ENCODE data around the gene FAM83G.

FAM83G gene

GRCh38 chr17:18976201-18976600, 28.4 kb downstream of the FAM83G start:
- no peak for TF ChIP-seq ZNF274 (IDR thresholded peaks at IDR 0.05; ENCODE audit: low read depth, low read length)

DNA sequence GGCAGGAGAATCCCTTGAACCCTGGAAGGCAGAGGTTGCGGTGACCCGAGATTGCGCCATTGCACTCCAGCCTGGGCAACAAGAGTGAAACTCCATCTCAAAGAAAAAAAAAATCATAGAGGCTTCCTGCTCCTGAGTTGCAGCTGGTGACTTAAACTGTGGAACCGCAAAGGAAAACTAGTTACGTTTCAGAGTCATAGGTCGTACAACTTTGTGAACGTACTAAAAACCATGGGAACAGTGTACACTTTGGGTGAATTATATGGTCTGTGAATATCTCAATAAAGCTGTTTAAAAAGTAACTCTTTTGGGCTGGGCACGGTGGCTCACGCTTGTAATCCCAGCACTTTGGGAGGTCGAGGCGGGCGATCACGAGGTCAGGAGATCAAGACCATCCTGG, 29.0 kb downstream of the FAM83G start:
- no peak for TF ChIP-seq ZNF274 (IDR thresholded peaks at IDR 0.05; ENCODE audit: low read depth, low read length)
- no peak overlapping the region for H3K4me3 ChIP-seq (ENCODE audit: low read length)

More at GRCh38 chr17:18976201-18976600, 28.4 kb downstream of the FAM83G start:
- H3K4me3 ChIP-seq (ENCODE audit: low read length), result no peak overlapping the region

GRCh38 chr17:18974407-18975149, 30.0 kb downstream of the FAM83G start:
- H3K4me3 ChIP-seq (ENCODE audit: low read length), result no peak overlapping the region
- TF ChIP-seq ZNF274 (IDR thresholded peaks at IDR 0.05; ENCODE audit: low read depth, low read length), result no peak

GRCh38 chr17:18971801-18972200, 32.8 kb downstream of the FAM83G start:
- TF ChIP-seq ZNF274 (IDR thresholded peaks at IDR 0.05; ENCODE audit: low read depth, low read length), result no peak
- no peak overlapping the region for H3K4me3 ChIP-seq (ENCODE audit: low read length)

DNA sequence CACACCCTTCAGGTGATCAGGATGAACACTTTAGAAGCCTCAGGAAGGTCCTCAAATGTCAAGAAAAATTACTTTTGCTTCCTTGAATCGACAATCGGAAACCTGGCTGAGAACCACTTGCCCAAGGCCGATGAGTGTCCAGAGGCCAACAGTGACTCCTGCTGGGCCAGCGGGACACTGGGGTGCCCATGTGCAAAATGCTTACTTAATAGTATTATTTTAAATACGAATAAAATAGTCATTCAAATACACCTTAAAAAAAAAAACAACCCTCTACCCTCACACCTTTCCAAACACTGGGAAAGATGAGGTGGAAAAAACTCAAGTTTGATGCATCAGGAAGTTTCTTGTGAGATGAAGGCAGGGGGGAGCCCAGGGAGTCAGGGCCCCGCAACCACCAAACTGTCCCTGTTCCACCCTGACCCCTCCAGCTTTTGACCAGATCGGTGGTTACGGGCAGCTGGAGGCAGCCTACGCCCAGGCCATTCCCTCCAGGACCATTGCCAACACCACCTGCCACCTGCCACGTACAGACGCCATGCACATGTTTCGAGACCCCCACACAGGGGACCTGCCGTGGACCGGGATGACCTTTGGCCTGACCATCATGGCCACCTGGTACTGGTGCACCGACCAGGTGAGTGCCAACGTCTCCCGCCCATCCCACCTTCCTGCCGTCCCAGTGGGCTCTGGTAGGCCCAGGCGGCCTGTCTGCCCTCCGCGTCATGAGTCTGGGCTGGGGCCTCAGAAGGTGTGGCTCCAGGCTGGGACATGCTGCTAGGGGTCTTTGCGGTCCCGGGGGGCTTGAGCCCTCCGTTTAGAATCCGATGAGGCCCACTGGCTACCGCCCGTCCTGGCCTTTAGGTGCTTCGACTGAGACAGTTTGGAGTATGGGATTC, 33.7 kb downstream of the FAM83G start:
- no peak overlapping the region for H3K4me3 ChIP-seq (ENCODE audit: low read length)
- TF ChIP-seq ZNF274 (IDR thresholded peaks at IDR 0.05; ENCODE audit: low read depth, low read length), result no peak

GRCh38 chr17:18968945-18969887, 35.3 kb downstream of the FAM83G start:
- no peak overlapping the region for H3K4me3 ChIP-seq (ENCODE audit: low read length)
- no peak for TF ChIP-seq ZNF274 (IDR thresholded peaks at IDR 0.05; ENCODE audit: low read depth, low read length)

- no peak for TF ChIP-seq ZNF274 (IDR thresholded peaks at IDR 0.05; ENCODE audit: low read depth, low read length)
These were observed 36.2 kb downstream of the FAM83G start for GRCh38 chr17:18968345-18968744.

DNA sequence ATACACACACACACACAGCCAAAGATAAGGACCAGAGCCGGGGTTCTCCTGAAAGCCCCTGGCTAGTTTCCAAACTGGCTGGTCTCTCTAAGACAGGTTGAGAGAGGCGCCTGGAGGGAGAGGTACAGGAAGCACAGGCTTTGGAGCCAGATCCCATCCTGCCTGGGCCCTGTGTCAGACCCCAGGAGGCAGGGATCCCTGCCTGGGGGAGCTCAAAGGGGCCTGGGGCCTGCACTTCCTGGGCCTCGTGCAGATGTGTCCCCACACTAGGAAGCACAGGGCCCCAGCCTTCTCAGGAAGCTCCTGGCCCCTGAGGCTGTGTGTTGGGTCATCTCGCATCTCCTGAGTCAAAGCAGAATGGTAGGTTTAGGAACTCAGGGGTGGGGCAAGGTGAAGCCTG, 36.6 kb downstream of the FAM83G start:
- TF ChIP-seq ZNF274 (IDR thresholded peaks at IDR 0.05; ENCODE audit: low read depth, low read length), result no peak
- H3K4me3 ChIP-seq (ENCODE audit: low read length), result no peak overlapping the region

More at GRCh38 chr17:18968345-18968744, 36.2 kb downstream of the FAM83G start:
- no peak overlapping the region for H3K4me3 ChIP-seq (ENCODE audit: low read length)

- no peak for TF ChIP-seq ZNF274 (IDR thresholded peaks at IDR 0.05; ENCODE audit: low read depth, low read length)
- no peak overlapping the region for H3K4me3 ChIP-seq (ENCODE audit: low read length)
These were observed 37.5 kb downstream of the FAM83G start for GRCh38 chr17:18966831-18967624.

GRCh38 chr17:18965530-18966236, 38.9 kb downstream of the FAM83G start:
- TF ChIP-seq ZNF274 (IDR thresholded peaks at IDR 0.05; ENCODE audit: low read depth, low read length), result no peak
- no peak overlapping the region for H3K4me3 ChIP-seq (ENCODE audit: low read length)

DNA sequence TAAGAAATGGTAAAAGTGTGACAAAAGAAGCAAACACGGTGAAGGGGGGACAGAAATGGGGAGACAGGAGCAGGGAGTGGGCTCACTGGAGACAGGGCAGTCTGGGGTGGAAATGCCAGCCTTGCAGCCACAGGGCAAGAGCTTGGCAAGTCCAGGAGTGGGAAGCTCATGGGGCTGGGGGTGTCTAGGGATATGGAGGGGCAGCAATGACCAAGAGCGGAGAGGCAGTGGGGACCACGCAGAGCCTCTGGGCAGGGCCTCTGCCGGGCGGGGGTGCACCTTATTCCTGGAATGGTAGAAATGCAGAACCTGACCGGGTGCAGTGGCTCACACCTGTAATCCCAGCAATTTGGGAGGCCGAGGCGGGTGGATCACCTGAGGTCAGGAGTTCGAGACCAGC, 40.0 kb downstream of the FAM83G start:
- H3K4me3 ChIP-seq (ENCODE audit: low read length), result no peak overlapping the region

DNA sequence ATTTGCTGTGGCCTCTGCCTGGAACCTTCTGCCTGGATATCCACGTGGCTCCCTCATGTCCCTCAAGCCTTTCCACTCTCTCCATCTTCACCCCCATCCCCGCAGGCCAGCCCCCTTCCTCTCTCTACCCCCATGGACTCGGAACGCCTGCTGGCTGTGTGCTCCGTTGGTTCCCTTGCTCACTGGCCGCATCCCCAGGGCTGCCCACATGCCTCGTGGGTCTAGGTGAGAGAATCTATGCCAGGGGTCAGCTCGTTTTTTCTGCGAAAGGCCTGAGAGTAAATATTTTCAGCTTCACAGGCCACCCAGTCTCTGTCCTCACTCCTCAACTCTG, 40.6 kb downstream of the FAM83G start:
- H3K4me3 ChIP-seq (ENCODE audit: low read length), result no peak overlapping the region
- TF ChIP-seq ZNF274 (IDR thresholded peaks at IDR 0.05; ENCODE audit: low read depth, low read length), result no peak

More for the DNA sequence above, 40.0 kb downstream of the FAM83G start:
- no peak for TF ChIP-seq ZNF274 (IDR thresholded peaks at IDR 0.05; ENCODE audit: low read depth, low read length)

Data from GM08714 (cell line).